ENCODE measurements around the gene KLK5.

Gene KLK5

DNA sequence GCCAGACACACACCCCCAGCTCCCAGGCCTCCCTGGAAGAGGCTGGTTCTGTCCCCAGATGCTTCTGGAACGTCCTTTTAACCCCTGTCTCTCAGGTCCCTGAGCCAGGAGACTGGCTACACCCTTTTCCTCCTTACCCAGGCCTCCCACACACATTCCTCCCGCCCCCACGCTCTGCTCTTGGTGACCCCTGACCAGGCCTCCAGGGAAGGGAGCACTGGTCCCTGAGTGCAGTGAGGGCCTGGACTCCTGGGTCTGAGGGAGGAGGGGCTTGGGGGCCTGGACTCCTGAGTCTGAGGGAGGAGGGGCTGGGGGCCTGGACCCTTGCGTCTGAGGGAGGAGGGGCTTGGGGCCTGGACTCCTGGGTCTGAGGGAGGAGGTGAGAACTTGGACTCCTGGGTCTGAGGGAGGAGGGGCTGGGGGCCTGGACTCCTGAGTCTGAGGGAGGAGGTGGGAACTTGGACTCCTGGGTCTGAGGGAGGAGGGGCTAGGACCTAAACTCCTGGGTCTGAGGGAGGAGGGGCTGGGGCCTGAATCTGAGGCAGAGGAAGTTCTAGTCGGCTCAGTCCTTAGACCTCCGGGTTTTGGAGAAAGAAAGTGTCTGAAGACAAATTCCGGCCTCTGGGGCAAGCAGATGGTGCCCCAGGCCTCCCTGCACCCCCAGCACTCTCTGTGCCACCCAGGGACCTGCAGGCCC lies 16.0 kb upstream of the KLK5 start:
- DNase-seq (ENCODE audit: low spot score) = no peak

DNA sequence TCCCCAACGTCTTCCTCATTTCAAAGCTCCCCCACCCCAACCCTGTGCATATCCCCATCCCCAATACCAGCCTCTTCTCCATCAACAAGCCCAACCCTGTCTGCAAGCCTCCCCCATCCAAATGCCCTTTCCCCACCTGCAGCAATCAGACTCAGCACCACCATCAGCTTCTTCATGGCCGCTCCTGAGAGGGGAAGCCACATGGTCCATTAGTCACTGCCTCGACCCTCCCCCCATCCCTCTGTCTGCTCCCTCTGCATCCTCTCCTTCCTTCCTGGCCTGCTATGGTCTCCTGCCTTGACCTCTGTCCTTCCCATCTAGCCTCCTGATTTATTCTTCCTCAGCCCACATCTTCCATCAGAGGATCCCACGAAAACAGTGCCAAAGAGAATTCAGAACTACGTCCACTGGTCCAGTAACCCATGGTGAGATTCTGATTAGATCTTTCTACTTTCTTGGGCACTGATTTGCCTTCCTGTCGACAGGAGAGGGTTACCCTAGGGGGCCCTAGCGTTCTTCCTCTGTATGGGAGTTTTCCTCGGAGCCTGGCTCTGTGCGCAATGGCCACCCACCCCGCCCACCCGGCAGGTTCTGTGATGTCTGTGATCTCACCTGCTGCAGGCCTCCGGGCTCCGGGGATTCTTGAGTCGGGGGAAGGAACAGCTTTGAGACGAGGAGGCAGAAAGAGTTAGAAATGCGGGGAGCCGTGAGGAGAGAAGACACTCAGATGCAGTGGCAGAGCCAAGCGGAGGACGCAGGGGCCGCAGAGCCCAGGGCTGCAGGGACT lies 15.3 kb upstream of the KLK5 start:
- DNase-seq (ENCODE audit: low spot score) = peak; percentile 29

DNA sequence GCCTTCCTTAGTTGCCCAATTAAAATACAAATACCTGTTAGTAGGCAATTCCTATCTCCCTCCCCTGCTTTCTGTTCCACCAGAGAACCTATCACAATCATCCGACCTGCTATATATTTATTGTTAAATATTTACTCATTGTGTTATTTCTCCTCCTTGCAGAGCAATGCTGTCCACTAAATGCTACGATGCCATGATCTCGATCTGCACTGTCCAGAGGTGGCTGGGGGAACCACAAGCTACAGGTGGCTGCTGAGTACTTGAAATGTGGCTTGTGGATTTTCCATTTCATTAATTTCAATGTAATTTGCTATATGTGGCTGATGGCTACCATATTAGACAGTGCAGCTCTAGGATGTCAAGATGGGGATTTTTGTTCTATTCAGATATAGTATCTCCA lies 11.4 kb upstream of the KLK5 start:
- DNase-seq (ENCODE audit: low spot score) = no peak

GRCh38 chr19:50963381-50963780 lies 10.5 kb upstream of the KLK5 start:
- no peak for DNase-seq (ENCODE audit: low spot score)

GRCh38 chr19:50962245-50962644 lies 9.4 kb upstream of the KLK5 start:
- no peak for DNase-seq (ENCODE audit: low spot score)

- no peak for DNase-seq (ENCODE audit: low spot score)
Measured at GRCh38 chr19:50959731-50960500, 7.1 kb upstream of the KLK5 start.

GRCh38 chr19:50957587-50957986 lies 4.7 kb upstream of the KLK5 start:
- no peak for DNase-seq (ENCODE audit: low spot score)

- DNase-seq (ENCODE audit: low spot score) = no peak
Measured at GRCh38 chr19:50949861-50950260, 3.0 kb downstream of the KLK5 start.

DNA sequence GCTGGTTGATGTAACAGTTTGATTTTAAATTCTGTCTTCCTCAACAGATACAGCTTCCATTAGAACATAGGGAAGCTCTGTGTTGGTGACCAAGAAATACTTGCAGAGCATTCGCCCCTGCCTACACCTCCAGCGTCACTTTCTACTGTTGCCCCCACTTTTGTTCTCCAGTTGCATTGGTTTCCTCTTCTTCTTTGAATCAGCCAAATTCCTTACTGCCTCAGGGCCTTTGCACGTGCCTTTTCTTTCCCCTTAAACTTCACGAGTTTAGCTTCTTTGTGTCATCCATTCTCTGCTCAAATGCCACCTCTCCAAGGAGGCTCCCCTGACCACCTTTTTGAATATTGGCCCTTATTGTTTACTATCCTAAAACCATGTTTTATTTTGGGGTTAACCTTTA lies 5.7 kb downstream of the KLK5 start:
- DNase-seq (ENCODE audit: low spot score) = no peak

DNA sequence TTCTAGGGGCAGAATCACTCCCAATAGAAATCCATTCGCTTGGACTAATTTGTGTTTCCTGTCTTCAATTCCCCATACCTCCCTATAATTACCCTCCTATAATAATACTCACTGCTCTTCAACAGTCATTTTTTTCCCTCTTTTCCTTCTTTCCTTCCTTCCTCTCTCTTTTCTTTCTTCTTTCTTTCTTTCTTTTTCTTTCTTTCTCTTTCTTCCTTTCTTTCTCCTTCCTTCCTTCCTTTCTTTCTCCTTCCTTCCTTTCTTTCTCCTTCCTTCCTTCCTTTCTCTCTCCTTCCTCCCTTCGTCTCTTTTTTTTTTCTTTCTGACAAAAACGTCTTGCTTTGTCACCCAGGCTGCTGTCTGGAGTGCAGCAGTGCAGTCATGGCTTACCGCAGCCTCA lies 8.0 kb downstream of the KLK5 start:
- no peak for DNase-seq (ENCODE audit: low spot score)

- no peak for DNase-seq (ENCODE audit: low spot score)
Measured at GRCh38 chr19:50943074-50943828, 9.6 kb downstream of the KLK5 start.

DNA sequence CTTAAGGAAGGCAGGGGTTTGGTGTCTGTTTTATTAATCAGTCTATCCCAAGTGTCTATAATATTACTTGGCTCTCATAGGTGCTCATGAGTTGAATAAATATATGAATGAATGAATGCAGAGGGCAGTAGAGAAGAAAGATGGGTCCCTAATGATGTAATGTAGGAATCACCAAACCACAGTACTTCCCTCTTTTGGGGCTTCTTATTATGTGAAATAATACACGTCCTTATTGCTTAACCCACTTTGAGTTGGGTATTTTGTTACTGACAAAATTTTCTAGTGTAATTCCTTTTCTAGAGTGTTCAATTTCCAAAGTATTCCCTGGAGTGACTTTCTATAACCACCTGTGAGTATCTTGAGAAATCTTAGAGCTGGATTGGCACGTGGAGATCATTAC lies 13.2 kb downstream of the KLK5 start:
- DNase-seq (ENCODE audit: low spot score) = no peak

GRCh38 chr19:50933640-50934039 lies 19.2 kb downstream of the KLK5 start:
- no peak for DNase-seq (ENCODE audit: low spot score)

DNA sequence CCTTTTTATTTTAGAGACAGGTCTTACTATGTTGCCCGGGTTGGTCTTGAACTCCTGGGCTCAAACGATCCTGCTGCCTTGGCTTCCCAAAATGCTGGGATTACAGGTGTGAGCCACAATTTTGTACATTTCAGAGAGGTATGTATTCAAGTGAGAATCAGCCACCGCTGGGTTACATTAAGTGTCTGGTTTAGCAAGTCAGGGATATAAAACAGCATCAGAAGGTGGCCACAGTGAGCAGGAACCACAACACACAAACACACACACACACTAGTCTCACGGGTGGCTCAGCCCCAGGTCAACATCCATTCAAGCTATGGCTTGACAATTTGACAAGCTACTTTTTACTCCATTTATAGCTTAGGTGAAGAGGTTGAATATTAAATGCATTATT lies 20.2 kb downstream of the KLK5 start:
- no peak for DNase-seq (ENCODE audit: low spot score)

DNA sequence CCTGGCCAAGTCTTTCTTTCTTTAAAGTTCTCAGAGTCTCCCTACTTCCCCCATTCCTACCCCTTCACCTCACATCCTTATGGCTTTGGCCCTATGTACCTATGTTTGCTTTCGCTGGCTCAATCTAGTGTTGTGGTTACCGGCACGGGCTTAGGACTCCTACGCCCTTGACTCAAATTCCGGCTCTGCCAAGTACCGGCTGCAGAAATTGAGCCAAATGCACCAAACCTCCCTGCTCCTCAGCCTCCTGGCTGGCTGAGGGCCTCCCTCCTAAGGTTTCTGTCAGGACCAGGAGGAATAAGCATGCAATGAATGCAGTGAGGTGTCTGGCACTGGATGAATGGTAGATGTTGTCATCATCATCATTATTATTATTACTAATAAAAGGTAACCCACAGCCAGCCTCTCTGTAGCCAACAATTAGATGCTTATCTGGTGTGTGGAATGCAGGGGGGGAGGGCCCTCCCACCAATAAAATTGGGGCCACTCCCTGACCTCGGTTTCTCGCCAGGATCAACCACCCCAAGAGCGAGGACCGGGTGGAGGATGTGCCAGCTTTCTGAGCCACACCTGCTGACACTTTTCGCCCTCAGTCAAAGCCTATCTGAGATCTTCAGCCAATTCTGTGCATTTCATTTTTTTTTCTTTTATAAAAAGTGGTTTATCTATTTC lies 20.7 kb downstream of the KLK5 start:
- DNase-seq (ENCODE audit: low spot score) = no peak

- no peak for DNase-seq (ENCODE audit: low spot score)
Measured at GRCh38 chr19:50931023-50931422, 21.8 kb downstream of the KLK5 start.

GRCh38 chr19:50928831-50929230 lies 24.0 kb downstream of the KLK5 start:
- DNase-seq (ENCODE audit: low spot score) = no peak

DNA sequence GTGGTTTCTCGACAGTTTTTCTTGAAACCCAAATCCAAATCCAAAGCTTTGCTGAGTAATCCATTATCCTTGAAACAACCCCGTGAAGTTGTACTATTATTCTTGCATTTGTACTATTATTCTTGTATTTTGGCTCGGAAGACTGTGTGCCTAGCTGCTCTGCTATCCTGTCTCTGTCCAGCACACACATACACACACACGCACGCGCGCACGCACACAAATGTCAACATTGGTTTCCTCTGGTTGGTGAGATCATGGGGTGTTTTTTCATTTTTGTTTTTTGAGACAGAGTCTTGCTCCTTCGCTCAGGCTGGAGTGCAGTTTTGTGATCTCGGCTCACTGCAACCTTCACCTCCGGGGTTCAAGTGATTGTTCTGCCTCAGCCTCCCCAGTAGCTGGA lies 26.7 kb downstream of the KLK5 start:
- no peak for DNase-seq (ENCODE audit: low spot score)

DNA sequence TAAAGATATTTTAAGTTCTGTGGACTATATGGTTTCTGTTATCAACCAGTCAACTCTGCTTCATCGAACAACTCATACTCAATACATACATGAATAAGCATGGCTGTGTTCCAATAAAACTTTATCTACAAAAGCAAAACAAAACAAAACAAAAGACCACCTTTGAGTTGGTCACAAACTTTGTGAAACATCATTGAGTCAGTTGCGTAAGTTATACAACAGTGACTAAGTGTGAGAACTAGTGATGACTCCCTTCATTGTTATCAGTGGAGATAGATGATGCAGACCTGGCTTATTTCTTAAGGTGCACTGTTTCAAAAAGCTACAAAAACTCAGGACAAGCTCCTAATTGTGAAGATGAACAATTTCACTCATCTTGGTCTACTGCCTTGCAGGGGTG lies 27.1 kb downstream of the KLK5 start:
- DNase-seq (ENCODE audit: low spot score) = no peak

- DNase-seq (ENCODE audit: low spot score) = no peak
Measured at GRCh38 chr19:50924586-50924985, 28.3 kb downstream of the KLK5 start.

DNA sequence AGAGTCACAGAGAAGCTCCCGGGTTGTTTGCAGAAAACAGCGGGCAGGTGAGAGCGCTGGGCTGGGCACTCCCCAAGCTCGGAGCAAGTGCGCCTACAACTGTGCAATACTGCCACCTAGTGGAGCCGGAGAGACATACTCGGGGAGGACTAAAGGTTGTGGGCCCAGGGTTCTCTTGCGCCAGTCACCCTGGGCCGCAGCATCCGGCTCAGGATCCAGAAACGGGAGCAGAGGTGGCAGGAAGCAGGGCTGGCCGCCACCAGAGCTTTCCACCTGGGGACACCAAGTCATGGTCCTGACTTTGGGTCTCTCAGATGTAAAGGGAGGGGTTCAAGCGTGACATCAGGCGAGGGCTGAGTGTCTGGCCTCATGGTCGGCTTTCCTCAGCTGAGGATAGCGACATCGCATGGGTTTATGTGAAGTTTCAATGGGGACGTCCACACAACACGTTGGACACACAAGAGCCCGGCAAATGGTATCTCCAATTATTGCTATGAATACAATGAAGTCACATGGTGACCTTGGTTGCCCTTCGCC lies 30.5 kb downstream of the KLK5 start:
- peak; percentile 73 for DNase-seq (ENCODE audit: low spot score)

Data from pons (tissue), 1 donor.